Memory B cell (primary cell): ENCODE results near the gene ISM1.
"Not testable (repeated sequence)": the region's sequence is repeated elsewhere in the genome, so short reads cannot be mapped to it uniquely, and the experiment has no call there.

Source experiments
- ATAC-seq: fragments of 150-1000 bp; cut with Tn5 transposase; 2 replicates; pipeline ENCODE4 v1.10.0; 2021; ENCODE audit warnings: low read depth, mild to moderate bottlenecking, moderate library complexity
- DNase-seq, 2 donors: peaks; one replicate each; pipeline ENCODE4 v3.0.0; 2022; ENCODE audit warnings: low spot score in 2 of 2
- H3K27ac Mint-ChIP-seq: one replicate; pipeline ENCODE4 v1.8.0; 2022; ENCODE audit warnings: mild to moderate bottlenecking, moderate library complexity, mixed read lengths
- H3K27me3 Mint-ChIP-seq: one replicate; pipeline ENCODE4 v1.8.0; 2022; ENCODE audit warnings: mixed read lengths
- H3K36me3 Mint-ChIP-seq: one replicate; pipeline ENCODE4 v1.8.0; 2022; ENCODE audit warnings: mild to moderate bottlenecking, mixed read lengths
- H3K4me1 Mint-ChIP-seq: one replicate; pipeline ENCODE4 v1.8.0; 2022; ENCODE audit warnings: mixed read lengths
- H3K4me3 Mint-ChIP-seq: one replicate; pipeline ENCODE4 v1.8.0; 2022; ENCODE audit warnings: mild to moderate bottlenecking, moderate library complexity, mixed read lengths
- H3K9me3 Mint-ChIP-seq: one replicate; pipeline ENCODE4 v1.8.0; 2022; ENCODE audit warnings: mixed read lengths

The ISM1 gene

DNA sequence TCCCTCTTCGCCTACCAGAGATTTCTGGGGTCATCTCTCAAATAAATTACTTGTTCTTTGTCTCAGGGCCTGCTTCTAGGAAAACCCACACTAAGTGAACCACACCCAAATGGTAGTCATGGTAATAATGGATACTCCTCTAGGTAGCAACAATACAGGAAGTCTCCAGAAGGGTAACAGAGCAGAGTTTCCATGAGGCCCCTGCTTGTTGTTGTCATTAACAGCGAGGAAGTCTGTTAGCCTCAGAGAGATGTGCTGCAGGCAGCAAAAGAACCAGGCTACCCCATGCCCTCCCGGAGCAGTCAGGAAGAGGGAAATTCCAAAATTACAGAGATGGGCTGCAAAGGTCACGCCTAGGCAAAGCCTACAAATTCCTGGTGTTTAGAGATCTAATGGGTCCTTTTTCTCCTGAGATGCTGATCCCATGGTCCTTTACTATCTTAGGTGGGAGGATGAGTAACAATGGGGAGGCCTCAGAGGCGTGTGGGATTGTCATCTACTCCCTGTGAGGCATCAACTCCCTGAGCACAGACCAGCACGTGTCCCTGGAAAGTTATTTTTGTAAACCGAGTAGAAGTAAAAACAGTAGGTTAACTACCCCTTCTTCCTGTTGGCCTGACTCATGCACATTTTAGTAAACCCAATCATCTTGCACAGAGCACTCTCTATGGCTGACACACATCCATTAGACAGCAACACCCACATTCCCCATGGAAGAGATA, 10.1 kb downstream of the ISM1 start:
- ATAC-seq (no peak), DNase-seq (no peak)
- Mint-ChIP-seq H3K36me3 (no peaks in the 10 kb centered on the region), H3K4me1 (no peaks in the 10 kb centered on the region), H3K4me3 (no peak overlapping the region), H3K27ac (no peak overlapping the region), H3K27me3 (peaks cover 4% of the 10 kb centered on the region), H3K9me3 (peaks cover 10% of the 10 kb centered on the region)

GRCh38 chr20:13232999-13233398, 11.9 kb downstream of the ISM1 start:
- Mint-ChIP-seq H3K36me3 (no peaks in the 10 kb centered on the region), H3K27me3 (peaks cover 5% of the 10 kb centered on the region), H3K9me3 (peaks cover 4% of the 10 kb centered on the region), H3K27ac (no peak overlapping the region), H3K4me1 (no peaks in the 10 kb centered on the region), H3K4me3 (no peak overlapping the region)
- ATAC-seq (no peak), DNase-seq (no peak)

DNA sequence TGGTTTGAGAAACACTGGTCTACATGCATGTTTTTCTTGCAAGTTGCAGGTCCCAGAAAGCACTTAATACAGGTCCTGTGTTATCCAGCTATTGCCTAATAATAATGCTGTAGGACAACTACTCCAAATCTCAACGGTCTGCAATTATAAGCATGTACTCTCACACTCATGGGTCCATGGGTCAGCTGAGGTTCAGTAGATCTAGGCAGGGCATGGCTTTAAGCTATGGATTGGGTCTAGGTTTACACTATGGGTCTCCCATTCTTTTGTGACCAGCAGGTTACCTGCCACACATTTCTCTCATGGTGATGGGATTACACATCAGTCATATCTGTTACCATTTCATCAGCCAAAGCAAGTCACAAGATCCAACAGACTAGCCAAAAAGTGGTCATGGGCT, 13.9 kb downstream of the ISM1 start:
- H3K4me1 Mint-ChIP-seq = no peaks in the 10 kb centered on the region
- DNase-seq = no peak
- H3K9me3 Mint-ChIP-seq = peaks cover 2% of the 10 kb centered on the region
- H3K27me3 Mint-ChIP-seq = peaks cover 5% of the 10 kb centered on the region
- ATAC-seq = no peak
- no peak overlapping the region for H3K27ac Mint-ChIP-seq
- no peaks in the 10 kb centered on the region for H3K36me3 Mint-ChIP-seq
- H3K4me3 Mint-ChIP-seq = no peak overlapping the region

DNA sequence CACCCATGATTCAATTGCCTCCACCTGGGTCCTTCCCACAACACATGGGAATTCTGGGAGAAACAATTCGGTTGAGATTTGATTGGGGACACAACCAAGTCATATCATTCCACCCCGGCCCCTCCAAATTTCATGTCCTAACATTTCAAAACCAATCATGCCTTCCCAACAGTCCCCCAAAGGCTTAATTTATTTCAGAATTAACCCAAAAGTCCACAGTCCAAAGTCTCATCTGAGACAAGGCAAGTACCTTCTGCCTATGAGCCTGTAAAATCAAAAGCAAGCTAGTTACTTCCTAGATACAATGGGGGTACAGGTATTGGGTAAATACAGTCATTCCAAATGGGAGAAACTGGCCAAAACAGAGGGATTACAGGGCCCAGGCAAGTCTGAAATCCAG, 15.3 kb downstream of the ISM1 start:
- H3K36me3 Mint-ChIP-seq, DNase-seq, H3K9me3 Mint-ChIP-seq, H3K4me1 Mint-ChIP-seq, ATAC-seq, H3K4me3 Mint-ChIP-seq, H3K27me3 Mint-ChIP-seq, H3K27ac Mint-ChIP-seq: not testable (repeated sequence)

- H3K9me3 Mint-ChIP-seq = no peaks in the 10 kb centered on the region
- H3K4me3 Mint-ChIP-seq = no peak overlapping the region
- H3K27me3 Mint-ChIP-seq = peaks cover 2% of the 10 kb centered on the region
- H3K27ac Mint-ChIP-seq = no peak overlapping the region
- no peak for DNase-seq
- H3K4me1 Mint-ChIP-seq = no peaks in the 10 kb centered on the region
- no peak for ATAC-seq
- no peaks in the 10 kb centered on the region for H3K36me3 Mint-ChIP-seq
Observed at GRCh38 chr20:13236990-13237720, 16.1 kb downstream of the ISM1 start.

- no peak for DNase-seq
- Mint-ChIP-seq H3K4me1 (no peaks in the 10 kb centered on the region), H3K4me3 (no peak overlapping the region)
Observed at GRCh38 chr20:13238001-13238653, 17.1 kb downstream of the ISM1 start.

GRCh38 chr20:13243826-13244376, 22.8 kb downstream of the ISM1 start:
- Mint-ChIP-seq H3K27ac (no peak overlapping the region), H3K4me3 (no peak overlapping the region), H3K27me3 (no peaks in the 10 kb centered on the region), H3K36me3 (no peaks in the 10 kb centered on the region), H3K4me1 (peaks cover 8% of the 10 kb centered on the region), H3K9me3 (no peaks in the 10 kb centered on the region)
- ATAC-seq (no peak), DNase-seq (no peak)

More at GRCh38 chr20:13238001-13238653, 17.1 kb downstream of the ISM1 start:
- no peak for ATAC-seq
- Mint-ChIP-seq H3K36me3 (no peaks in the 10 kb centered on the region), H3K27ac (no peak overlapping the region), H3K27me3 (peaks cover 2% of the 10 kb centered on the region), H3K9me3 (no peaks in the 10 kb centered on the region)

GRCh38 chr20:13245250-13245723, 24.2 kb downstream of the ISM1 start:
- Mint-ChIP-seq H3K36me3 (no peaks in the 10 kb centered on the region), H3K4me1 (peaks cover 8% of the 10 kb centered on the region), H3K4me3 (no peak overlapping the region), H3K9me3 (no peaks in the 10 kb centered on the region), H3K27ac (no peak overlapping the region), H3K27me3 (no peaks in the 10 kb centered on the region)
- DNase-seq = no peak
- ATAC-seq = no peak

GRCh38 chr20:13249118-13249797, 28.2 kb downstream of the ISM1 start:
- no peak for DNase-seq
- H3K9me3 Mint-ChIP-seq = no peaks in the 10 kb centered on the region
- no peak for ATAC-seq
- no peaks in the 10 kb centered on the region for H3K36me3 Mint-ChIP-seq
- H3K4me3 Mint-ChIP-seq = no peak overlapping the region
- no peak overlapping the region for H3K27ac Mint-ChIP-seq
- peaks cover 3% of the 10 kb centered on the region for H3K27me3 Mint-ChIP-seq
- H3K4me1 Mint-ChIP-seq = peaks cover 8% of the 10 kb centered on the region

GRCh38 chr20:13249798-13250170, 28.7 kb downstream of the ISM1 start:
- Mint-ChIP-seq H3K36me3 (no peaks in the 10 kb centered on the region), H3K9me3 (no peaks in the 10 kb centered on the region), H3K4me3 (no peak overlapping the region), H3K27ac (no peak overlapping the region), H3K4me1 (peaks cover 8% of the 10 kb centered on the region), H3K27me3 (peaks cover 3% of the 10 kb centered on the region)
- ATAC-seq = no peak
- DNase-seq = no peak

- H3K27me3 Mint-ChIP-seq = peaks cover 3% of the 10 kb centered on the region
- no peak for ATAC-seq
- no peaks in the 10 kb centered on the region for H3K9me3 Mint-ChIP-seq
- no peak overlapping the region for H3K27ac Mint-ChIP-seq
- peaks cover 8% of the 10 kb centered on the region for H3K4me1 Mint-ChIP-seq
- no peaks in the 10 kb centered on the region for H3K36me3 Mint-ChIP-seq
- DNase-seq = no peak
- H3K4me3 Mint-ChIP-seq = no peak overlapping the region
Observed at GRCh38 chr20:13250251-13250650, 29.2 kb downstream of the ISM1 start.

GRCh38 chr20:13251106-13251903, 30.2 kb downstream of the ISM1 start:
- DNase-seq (no peak), ATAC-seq (no peak)
- Mint-ChIP-seq H3K27me3 (peaks cover 3% of the 10 kb centered on the region), H3K4me3 (no peak overlapping the region), H3K4me1 (peaks cover 8% of the 10 kb centered on the region), H3K9me3 (no peaks in the 10 kb centered on the region), H3K36me3 (no peaks in the 10 kb centered on the region), H3K27ac (no peak overlapping the region)

- ATAC-seq = no peak
- Mint-ChIP-seq H3K9me3 (no peaks in the 10 kb centered on the region), H3K4me1 (peaks cover 8% of the 10 kb centered on the region), H3K27me3 (peaks cover 3% of the 10 kb centered on the region), H3K36me3 (no peaks in the 10 kb centered on the region), H3K4me3 (no peak overlapping the region), H3K27ac (no peak overlapping the region)
- no peak for DNase-seq
Observed at GRCh38 chr20:13251904-13252297, 30.8 kb downstream of the ISM1 start.
